ENCODE results near the gene SLC22A23.

DNA sequence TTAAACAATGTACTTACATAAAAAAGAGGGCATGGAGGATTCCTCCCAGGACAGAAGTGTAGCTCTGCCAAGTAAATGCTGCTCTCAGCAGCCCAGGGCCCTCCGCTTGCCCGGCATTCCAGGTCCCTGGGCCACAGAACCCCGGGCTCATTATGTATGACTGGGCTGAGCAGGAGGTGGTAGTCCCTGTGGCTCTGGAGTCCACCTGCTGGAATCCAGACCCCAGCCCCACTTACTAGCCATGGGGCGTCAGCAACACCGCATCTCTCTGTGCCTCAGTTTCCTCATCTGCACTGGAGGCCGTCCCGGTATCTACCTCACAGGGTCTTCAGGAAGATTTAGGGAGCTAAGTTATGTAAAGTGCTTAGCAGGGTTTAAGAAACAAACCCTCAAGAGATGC lies 142.7 kb downstream of the SLC22A23 start:
- TF ChIP-seq, protein P1, sequence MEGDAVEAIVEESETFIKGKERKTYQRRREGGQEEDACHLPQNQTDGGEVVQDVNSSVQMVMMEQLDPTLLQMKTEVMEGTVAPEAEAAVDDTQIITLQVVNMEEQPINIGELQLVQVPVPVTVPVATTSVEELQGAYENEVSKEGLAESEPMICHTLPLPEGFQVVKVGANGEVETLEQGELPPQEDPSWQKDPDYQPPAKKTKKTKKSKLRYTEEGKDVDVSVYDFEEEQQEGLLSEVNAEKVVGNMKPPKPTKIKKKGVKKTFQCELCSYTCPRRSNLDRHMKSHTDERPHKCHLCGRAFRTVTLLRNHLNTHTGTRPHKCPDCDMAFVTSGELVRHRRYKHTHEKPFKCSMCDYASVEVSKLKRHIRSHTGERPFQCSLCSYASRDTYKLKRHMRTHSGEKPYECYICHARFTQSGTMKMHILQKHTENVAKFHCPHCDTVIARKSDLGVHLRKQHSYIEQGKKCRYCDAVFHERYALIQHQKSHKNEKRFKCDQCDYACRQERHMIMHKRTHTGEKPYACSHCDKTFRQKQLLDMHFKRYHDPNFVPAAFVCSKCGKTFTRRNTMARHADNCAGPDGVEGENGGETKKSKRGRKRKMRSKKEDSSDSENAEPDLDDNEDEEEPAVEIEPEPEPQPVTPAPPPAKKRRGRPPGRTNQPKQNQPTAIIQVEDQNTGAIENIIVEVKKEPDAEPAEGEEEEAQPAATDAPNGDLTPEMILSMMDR (IDR thresholded peaks at IDR 0.05; ENCODE audit: insufficient read depth, low read depth, low read length): no peak
- no peak for TF ChIP-seq EZH2 (IDR thresholded peaks at IDR 0.05; ENCODE audit: insufficient read depth, low read length)
